ENCODE measurements around the gene LPCAT2. TPM values are rescaled to one million over a fixed set of nuclear protein-coding genes. Genes with fewer than 3 reads are reported as not detected.

Gene LPCAT2
- polyA plus RNA-seq, 2 of the 4 experiments (the other 2 are of a cell fraction) = 8.0 to 16.3 TPM

DNA sequence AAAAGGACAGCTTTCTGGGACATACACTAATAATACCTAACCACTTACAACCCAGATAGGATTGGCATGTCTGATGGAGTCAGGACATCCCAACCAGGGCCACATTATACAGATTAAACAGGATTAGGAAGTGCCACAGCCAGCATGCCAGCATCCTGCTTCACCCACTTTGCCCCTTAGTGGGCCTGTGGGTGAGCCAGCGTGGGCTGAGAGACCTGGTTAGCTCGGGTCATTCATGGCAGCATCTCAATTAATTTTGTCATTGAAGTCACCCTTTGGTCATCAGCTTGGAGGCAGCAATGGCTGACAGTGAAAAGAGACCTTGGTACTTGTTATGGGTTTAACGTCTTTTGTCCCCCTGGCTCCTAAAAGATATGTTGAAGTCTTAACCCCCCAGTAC lies 117.0 kb downstream of the LPCAT2 start:
- no peak for DNase-seq (ENCODE audit: low read depth in 1 of 2, low spot score in 1 of 2)
- Histone ChIP-seq H3K4me3 (no peak overlapping the region), H3K9me3 (no peaks in the 10 kb centered on the region), H3K27ac (no peak overlapping the region), H3K4me1 (no peaks in the 10 kb centered on the region), H3K4me2 (no peak overlapping the region)
- ChIA-PET CTCF (interaction anchor here (1.9 kb wide), 1 partner anchor 77 kb away, joined by 8 read pairs; no protein-coding TSS in a partner anchor), POLR2A (no interaction called here)
- FAIRE-seq = no peak
- TF ChIP-seq ESRRA (IDR thresholded peaks at IDR 0.05; ENCODE audit: borderline replicate concordance, low read length) (no peak), BHLHE40 (IDR thresholded peaks at IDR 0.05; ENCODE audit: low read depth, low read length) (no peak), FOXS1 (CRISPR knock-in tag; IDR thresholded peaks at IDR 0.05) (no peak), CHD4 (IDR thresholded peaks at IDR 0.05; ENCODE audit: borderline replicate concordance) (no peak), POLR2A (IDR thresholded peaks at IDR 0.05; ENCODE audit: low read length) (no peak), RARB (CRISPR knock-in tag; IDR thresholded peaks at IDR 0.05) (no peak), GATA3 (IDR thresholded peaks at IDR 0.05; ENCODE audit: borderline replicate concordance) (no peak), KDM5A (IDR thresholded peaks at IDR 0.05) (no peak), HOXB13 (CRISPR knock-in tag; IDR thresholded peaks at IDR 0.05; ENCODE audit: low read depth) (no peak)
- TF ChIP-seq, protein P1, sequence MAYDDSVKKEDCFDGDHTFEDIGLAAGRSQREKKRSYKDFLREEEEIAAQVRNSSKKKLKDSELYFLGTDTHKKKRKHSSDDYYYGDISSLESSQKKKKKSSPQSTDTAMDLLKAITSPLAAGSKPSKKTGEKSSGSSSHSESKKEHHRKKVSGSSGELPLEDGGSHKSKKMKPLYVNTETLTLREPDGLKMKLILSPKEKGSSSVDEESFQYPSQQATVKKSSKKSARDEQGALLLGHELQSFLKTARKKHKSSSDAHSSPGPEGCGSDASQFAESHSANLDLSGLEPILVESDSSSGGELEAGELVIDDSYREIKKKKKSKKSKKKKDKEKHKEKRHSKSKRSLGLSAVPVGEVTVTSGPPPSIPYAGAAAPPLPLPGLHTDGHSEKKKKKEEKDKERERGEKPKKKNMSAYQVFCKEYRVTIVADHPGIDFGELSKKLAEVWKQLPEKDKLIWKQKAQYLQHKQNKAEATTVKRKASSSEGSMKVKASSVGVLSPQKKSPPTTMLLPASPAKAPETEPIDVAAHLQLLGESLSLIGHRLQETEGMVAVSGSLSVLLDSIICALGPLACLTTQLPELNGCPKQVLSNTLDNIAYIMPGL (CRISPR knock-in tag; IDR thresholded peaks at IDR 0.05; ENCODE audit: borderline replicate concordance) = no peak
- TF ChIP-seq, protein P2, sequence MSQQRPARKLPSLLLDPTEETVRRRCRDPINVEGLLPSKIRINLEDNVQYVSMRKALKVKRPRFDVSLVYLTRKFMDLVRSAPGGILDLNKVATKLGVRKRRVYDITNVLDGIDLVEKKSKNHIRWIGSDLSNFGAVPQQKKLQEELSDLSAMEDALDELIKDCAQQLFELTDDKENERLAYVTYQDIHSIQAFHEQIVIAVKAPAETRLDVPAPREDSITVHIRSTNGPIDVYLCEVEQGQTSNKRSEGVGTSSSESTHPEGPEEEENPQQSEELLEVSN (IDR thresholded peaks at IDR 0.05; ENCODE audit: borderline replicate concordance, low read depth) = no peak
- 27% methylated on average over 3 of the region's 3 CpGs for WGBS (ENCODE audit: missing lambda C conversion rate)
- ATAC-seq = no peak

DNA sequence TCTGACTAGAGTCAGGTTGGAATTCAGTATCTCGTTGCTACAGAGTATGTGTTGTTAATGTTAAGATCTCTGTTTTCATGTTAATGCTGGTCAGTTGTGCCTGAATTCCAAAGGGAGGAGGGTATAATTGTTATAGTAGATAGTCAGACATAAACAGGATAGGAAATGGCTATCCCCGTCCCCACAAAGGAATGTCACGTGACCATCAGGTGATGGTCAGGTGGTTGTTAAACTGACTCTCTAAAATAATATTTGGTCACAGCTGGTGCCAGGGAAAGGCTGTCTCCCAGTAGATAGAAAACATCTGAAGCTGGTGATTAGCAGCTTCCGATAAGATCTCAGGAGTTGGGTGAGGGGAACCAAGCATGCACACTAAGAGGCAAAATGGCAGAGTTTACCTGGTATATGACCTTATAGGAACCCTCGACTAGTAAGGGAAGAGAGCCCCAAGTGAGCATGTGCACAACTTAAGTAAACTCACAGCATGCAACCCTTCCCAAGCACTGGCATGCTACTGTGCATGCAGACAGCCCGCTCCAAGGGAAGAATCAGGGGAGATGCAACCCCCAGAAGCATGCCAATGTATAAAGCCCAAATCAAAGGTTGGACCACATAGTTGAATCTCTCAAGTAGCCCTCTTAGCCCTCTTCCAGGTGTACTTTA lies 119.6 kb downstream of the LPCAT2 start:
- POLR2A ChIA-PET = no interaction called here
- DNase-seq (ENCODE audit: low read depth in 1 of 2, low spot score in 1 of 2) (no peak), FAIRE-seq (no peak), ATAC-seq (no peak)
- 0 out of 3 replicates have a peak, but pooled peaks cover 4% of the 10 kb centered on the region for H3K9me3 ChIP-seq
- no peaks in the 10 kb centered on the region for H3K4me1 ChIP-seq
- no peak overlapping the region for H3K27ac ChIP-seq
- 24% methylated on average over 6 of the region's 6 CpGs for WGBS (ENCODE audit: missing lambda C conversion rate)
- CTCF ChIA-PET = no interaction called here
- TF ChIP-seq, protein P3, sequence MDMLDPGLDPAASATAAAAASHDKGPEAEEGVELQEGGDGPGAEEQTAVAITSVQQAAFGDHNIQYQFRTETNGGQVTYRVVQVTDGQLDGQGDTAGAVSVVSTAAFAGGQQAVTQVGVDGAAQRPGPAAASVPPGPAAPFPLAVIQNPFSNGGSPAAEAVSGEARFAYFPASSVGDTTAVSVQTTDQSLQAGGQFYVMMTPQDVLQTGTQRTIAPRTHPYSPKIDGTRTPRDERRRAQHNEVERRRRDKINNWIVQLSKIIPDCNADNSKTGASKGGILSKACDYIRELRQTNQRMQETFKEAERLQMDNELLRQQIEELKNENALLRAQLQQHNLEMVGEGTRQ (IDR thresholded peaks at IDR 0.05) = peak; percentile 81
- no peak for TF ChIP-seq GATA3 (IDR thresholded peaks at IDR 0.05; ENCODE audit: borderline replicate concordance)
- TF ChIP-seq, protein P4, sequence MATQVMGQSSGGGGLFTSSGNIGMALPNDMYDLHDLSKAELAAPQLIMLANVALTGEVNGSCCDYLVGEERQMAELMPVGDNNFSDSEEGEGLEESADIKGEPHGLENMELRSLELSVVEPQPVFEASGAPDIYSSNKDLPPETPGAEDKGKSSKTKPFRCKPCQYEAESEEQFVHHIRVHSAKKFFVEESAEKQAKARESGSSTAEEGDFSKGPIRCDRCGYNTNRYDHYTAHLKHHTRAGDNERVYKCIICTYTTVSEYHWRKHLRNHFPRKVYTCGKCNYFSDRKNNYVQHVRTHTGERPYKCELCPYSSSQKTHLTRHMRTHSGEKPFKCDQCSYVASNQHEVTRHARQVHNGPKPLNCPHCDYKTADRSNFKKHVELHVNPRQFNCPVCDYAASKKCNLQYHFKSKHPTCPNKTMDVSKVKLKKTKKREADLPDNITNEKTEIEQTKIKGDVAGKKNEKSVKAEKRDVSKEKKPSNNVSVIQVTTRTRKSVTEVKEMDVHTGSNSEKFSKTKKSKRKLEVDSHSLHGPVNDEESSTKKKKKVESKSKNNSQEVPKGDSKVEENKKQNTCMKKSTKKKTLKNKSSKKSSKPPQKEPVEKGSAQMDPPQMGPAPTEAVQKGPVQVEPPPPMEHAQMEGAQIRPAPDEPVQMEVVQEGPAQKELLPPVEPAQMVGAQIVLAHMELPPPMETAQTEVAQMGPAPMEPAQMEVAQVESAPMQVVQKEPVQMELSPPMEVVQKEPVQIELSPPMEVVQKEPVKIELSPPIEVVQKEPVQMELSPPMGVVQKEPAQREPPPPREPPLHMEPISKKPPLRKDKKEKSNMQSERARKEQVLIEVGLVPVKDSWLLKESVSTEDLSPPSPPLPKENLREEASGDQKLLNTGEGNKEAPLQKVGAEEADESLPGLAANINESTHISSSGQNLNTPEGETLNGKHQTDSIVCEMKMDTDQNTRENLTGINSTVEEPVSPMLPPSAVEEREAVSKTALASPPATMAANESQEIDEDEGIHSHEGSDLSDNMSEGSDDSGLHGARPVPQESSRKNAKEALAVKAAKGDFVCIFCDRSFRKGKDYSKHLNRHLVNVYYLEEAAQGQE (IDR thresholded peaks at IDR 0.05) = no peak
- no peak overlapping the region for H3K4me3 ChIP-seq
- H3K4me2 ChIP-seq = no peak overlapping the region

DNA sequence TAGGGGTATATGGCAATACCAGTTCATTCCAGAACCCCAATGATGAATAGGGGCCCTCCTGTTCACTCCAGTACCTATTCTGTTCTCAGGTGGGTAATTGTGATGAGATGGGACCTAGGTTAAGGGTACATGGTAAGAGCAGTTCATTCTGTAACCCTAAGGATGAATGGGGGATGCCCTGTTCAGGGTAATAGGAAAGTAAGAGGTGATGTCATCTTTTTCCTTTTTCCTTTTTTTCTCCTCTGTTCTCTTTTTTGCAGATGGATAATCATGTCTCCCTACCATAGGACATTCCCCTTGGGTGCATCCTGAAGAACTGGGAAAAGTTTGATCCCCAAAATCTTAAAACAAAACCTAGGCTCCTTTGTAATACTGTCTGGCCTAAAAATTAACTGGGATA lies 121.9 kb downstream of the LPCAT2 start:
- ATAC-seq (no peak), DNase-seq (ENCODE audit: low read depth in 1 of 2, low spot score in 1 of 2) (no peak), FAIRE-seq (no peak)
- H3K4me3 ChIP-seq = no peak overlapping the region
- ChIA-PET CTCF (no interaction called here), POLR2A (no interaction called here)
- H3K4me1 ChIP-seq = no peaks in the 10 kb centered on the region
- H3K27ac ChIP-seq = no peak overlapping the region
- H3K9me3 ChIP-seq = 0 out of 3 replicates have a peak, but pooled peaks cover 4% of the 10 kb centered on the region
- H3K4me2 ChIP-seq = no peak overlapping the region
- TF ChIP-seq, protein P2 (IDR thresholded peaks at IDR 0.05; ENCODE audit: borderline replicate concordance, low read depth) = no peak
- no peak for TF ChIP-seq RFX5 (IDR thresholded peaks at IDR 0.05)
- TF ChIP-seq EP300 (IDR thresholded peaks at IDR 0.05) = no peak
- TF ChIP-seq GATA3 (IDR thresholded peaks at IDR 0.05; ENCODE audit: borderline replicate concordance) = no peak
- no peak for TF ChIP-seq PHF8 (IDR thresholded peaks at IDR 0.05; ENCODE audit: borderline replicate concordance, low read depth)
- no peak for TF ChIP-seq ESRRA (IDR thresholded peaks at IDR 0.05; ENCODE audit: borderline replicate concordance, low read length)
- TF ChIP-seq CBX8 (IDR thresholded peaks at IDR 0.05) = no peak
- no peak for TF ChIP-seq RARB (CRISPR knock-in tag; IDR thresholded peaks at IDR 0.05)
- TF ChIP-seq, protein P3 (IDR thresholded peaks at IDR 0.05) = no peak
- no peak for TF ChIP-seq MYC (IDR thresholded peaks at IDR 0.05; ENCODE audit: borderline replicate concordance, low read length)
- no peak for TF ChIP-seq NFE2L2 (conservative IDR thresholded peaks at IDR 0.05; ENCODE audit: low read length)
- TF ChIP-seq KDM1A (IDR thresholded peaks at IDR 0.05; ENCODE audit: low read depth) = no peak
- TF ChIP-seq ZC3H11A (IDR thresholded peaks at IDR 0.05) = no peak
- TF ChIP-seq SMC3 (IDR thresholded peaks at IDR 0.05) = no peak
- no peak for TF ChIP-seq JUNB (IDR thresholded peaks at IDR 0.05)
- TF ChIP-seq NPAS2 (CRISPR knock-in tag; IDR thresholded peaks at IDR 0.05; ENCODE audit: borderline replicate concordance) = no peak
- no peak for TF ChIP-seq HEYL (CRISPR knock-in tag; IDR thresholded peaks at IDR 0.05)
- no peak for TF ChIP-seq BHLHE40 (IDR thresholded peaks at IDR 0.05; ENCODE audit: low read depth, low read length)
